Esophagus muscularis mucosa (tissue), 4 donors: Measurements from ENCODE around the gene TEX35.

Source experiments
- CTCF ChIP-seq, 3 experiments: fragments of 200-600 bp in 2 of 3; fragments of 450-650 bp in 1 of 3; sonication (generic) in 2 of 3; IDR thresholded peaks; one replicate each; pipeline ENCODE4 v1.5.1; 2017 to 2019; ENCODE audit warnings: antibody characterized with exemption in 3 of 3, mild to moderate bottlenecking in 2 of 3, moderate library complexity in 1 of 3
- EP300 ChIP-seq: sonication (generic); formaldehyde crosslinking; IDR thresholded peaks from one replicate; pipeline ENCODE4 v1.6.1; 2017; ENCODE audit warnings: antibody characterized with exemption
- POLR2A ChIP-seq: fragments of 450-650 bp; IDR thresholded peaks from one replicate; pipeline ENCODE4 v1.6.1; 2017; ENCODE audit warnings: antibody characterized with exemption, moderate library complexity, mild to moderate bottlenecking, low read depth
- POLR2AphosphoS5 ChIP-seq, 2 donors: sonication (generic); formaldehyde crosslinking; IDR thresholded peaks; one replicate each; pipeline ENCODE4 v1.6.1; 2017; ENCODE audit warnings: antibody characterized with exemption in 2 of 2

GRCh38 chr1:178528228-178528952 lies 15.5 kb downstream of the TEX35 start:
- TF ChIP-seq CTCF (IDR thresholded peaks at IDR 0.05) (no peak), POLR2AphosphoS5 (IDR thresholded peaks at IDR 0.05) (no peak), POLR2A (no peak), EP300 (no peak)
